SK-N-SH (cell line): Measurements from ENCODE around the gene TYSND1. TPM values are rescaled to one million over a fixed set of nuclear protein-coding genes. Genes with fewer than 3 reads are reported as not detected.
A peak's percentile ranks its signal among the peaks of the same experiment; 100 is the strongest.

Experiments used
- CTCF ChIA-PET: fragments of 300-600, 350-600 bp; formaldehyde crosslinking; extraction: SDS; loops from one replicate; lab custom pipeline; 2021; lab: Yijun Ruan, JAX
- POLR2A ChIA-PET: fragments of 350-600 bp; sonication (Branson Sonifier 250); formaldehyde crosslinking; extraction: SDS; loops from one replicate; lab custom pipeline; 2020; ENCODE audit warnings: antibody characterized with exemption, inconsistent platforms; lab: Yijun Ruan, JAX
- DNase-seq: peaks from one replicate; pipeline ENCODE4 v3.0.0; 2012
- H2AFZ ChIP-seq: fragments of 200-600 bp; sonication (generic); 2 replicates; pipeline ENCODE4 v1.8.1; 2016; ENCODE audit warnings: antibody characterized with exemption, mild to moderate bottlenecking, low read depth
- H3F3A ChIP-seq: fragments of 200-600 bp; sonication (generic); replicated peaks from 2 replicates; pipeline ENCODE3; 2016; ENCODE audit warnings: antibody characterized with exemption, mild to moderate bottlenecking; ENCODE audit not compliant: insufficient read depth
- H3K27ac ChIP-seq, 2 experiments: fragments of 200-500 bp in 1 of 2; fragments of 200-600 bp in 1 of 2; sonication (Bioruptor generic) in 1 of 2; sonication (generic), shearing (Covaris generic) in 1 of 2; 2 replicates each; pipeline versions ENCODE4 v1.5.1 to v1.6.1; 2014 to 2016; ENCODE audit warnings: low read depth in 2 of 2, inconsistent platforms in 1 of 2, low read length in 1 of 2, mild to moderate bottlenecking in 1 of 2, mixed read lengths in 1 of 2
- H3K27me3 ChIP-seq: fragments of 200-600 bp; sonication (generic), shearing (Covaris generic); 2 replicates; pipeline ENCODE4 v1.6.1; 2016; ENCODE audit warnings: mixed run types; ENCODE audit not compliant: insufficient read depth
- H3K36me3 ChIP-seq, 2 experiments: fragments of 200-500 bp in 1 of 2; fragments of 200-600 bp in 1 of 2; sonication (Bioruptor generic) in 1 of 2; sonication (generic) in 1 of 2; replicated peaks in 1 of 2; 2 replicates each; pipeline versions ENCODE3 to v1.5.1; 2014 to 2016; ENCODE audit warnings: low read length in 1 of 2, mild to moderate bottlenecking in 1 of 2; ENCODE audit not compliant: insufficient read depth in 2 of 2, control insufficient read depth in 1 of 2
- H3K4me1 ChIP-seq, 2 experiments: fragments of 200-500 bp in 1 of 2; fragments of 200-600 bp in 1 of 2; sonication (Bioruptor generic) in 1 of 2; sonication (generic), shearing (Covaris generic) in 1 of 2; 2 replicates each; pipeline versions ENCODE4 v1.5.1 to v1.6.1; 2014 to 2016; ENCODE audit warnings: low read depth in 1 of 2, low read length in 1 of 2, mixed run types in 1 of 2; ENCODE audit not compliant: insufficient read depth in 2 of 2, control insufficient read depth in 1 of 2
- H3K4me2 ChIP-seq: fragments of 200-600 bp; sonication (generic), shearing (Covaris generic); 2 replicates; pipeline ENCODE4 v1.6.1; 2017; ENCODE audit warnings: mixed run types
- H3K4me3 ChIP-seq, 2 experiments: fragments of 200-500 bp in 1 of 2; fragments of 200-600 bp in 1 of 2; sonication (Bioruptor generic) in 1 of 2; sonication (generic), shearing (Covaris generic) in 1 of 2; 2 replicates each; pipeline versions ENCODE4 v1.5.1 to v1.8.1; 2014 to 2016; ENCODE audit warnings: low read depth in 2 of 2, inconsistent platforms in 1 of 2, low read length in 1 of 2, mild to moderate bottlenecking in 1 of 2, mixed read lengths in 1 of 2, moderate library complexity in 1 of 2
- H3K79me2 ChIP-seq: fragments of 200-600 bp; sonication (generic); 2 replicates; pipeline ENCODE4 v1.8.1; 2017; ENCODE audit warnings: mild to moderate bottlenecking; ENCODE audit not compliant: insufficient read depth
- H3K9ac ChIP-seq: fragments of 200-600 bp; sonication (generic); 2 replicates; pipeline ENCODE4 v1.6.1; 2017; ENCODE audit warnings: mixed run types
- H3K9me2 ChIP-seq: fragments of 200-600 bp; sonication (generic); 2 replicates; pipeline ENCODE4 v1.6.1; 2017; ENCODE audit warnings: mixed run types
- H3K9me3 ChIP-seq: fragments of 200-600 bp; sonication (generic); 2 replicates; pipeline ENCODE4 v1.6.1; 2017; ENCODE audit warnings: mixed run types, mild to moderate bottlenecking, moderate library complexity
- H4K20me1 ChIP-seq: fragments of 200-600 bp; sonication (generic); 2 replicates; pipeline ENCODE4 v1.6.1; 2017; ENCODE audit warnings: mild to moderate bottlenecking, mixed run types; ENCODE audit not compliant: insufficient read depth
- CTCF ChIP-seq: fragments of 200-600 bp; sonication (generic); IDR thresholded peaks from 2 replicates; pipeline ENCODE4 v1.6.1; 2017; ENCODE audit warnings: antibody characterized with exemption, mild to moderate bottlenecking, moderate library complexity
- ELF1 ChIP-seq: IDR thresholded peaks from 2 replicates; pipeline ENCODE4 v1.4.0; 2012
- EP300 ChIP-seq, 2 experiments: IDR thresholded peaks; 2 replicates each; pipeline versions ENCODE4 v1.4.0 to v1.6.1; 2012; ENCODE audit warnings: borderline replicate concordance in 1 of 2, low read depth in 1 of 2, low read length in 1 of 2
- EZH2phosphoT487 ChIP-seq: fragments of 200-600 bp; sonication (generic); IDR thresholded peaks from 2 replicates; pipeline ENCODE4 v1.6.1; 2017; ENCODE audit warnings: low read depth, mixed run types, mild to moderate bottlenecking, antibody characterized with exemption, moderate library complexity, borderline replicate concordance
- FOSL2 ChIP-seq: IDR thresholded peaks from 2 replicates; pipeline ENCODE4 v1.4.0; 2012; ENCODE audit warnings: low read depth, mild to moderate bottlenecking, moderate library complexity, borderline replicate concordance
- GABPA ChIP-seq: IDR thresholded peaks from 2 replicates; pipeline ENCODE4 v1.4.0; 2012; ENCODE audit warnings: low read depth, mild to moderate bottlenecking
- MEF2A ChIP-seq: IDR thresholded peaks from 2 replicates; pipeline ENCODE4 v1.4.0; 2012; ENCODE audit warnings: low read depth, borderline replicate concordance
- MXI1 ChIP-seq: IDR thresholded peaks from 2 replicates; pipeline ENCODE4 v1.6.1; 2012; ENCODE audit warnings: mild to moderate bottlenecking, low read depth, low read length, improper control_type of control experiment
- RAD21 ChIP-seq: IDR thresholded peaks from 2 replicates; pipeline ENCODE4 v1.6.1; 2012; ENCODE audit warnings: mild to moderate bottlenecking, low read length
- RXRA ChIP-seq: IDR thresholded peaks from 2 replicates; pipeline ENCODE4 v1.4.0; 2012; ENCODE audit warnings: low read depth, mild to moderate bottlenecking, borderline replicate concordance
- SMC3 ChIP-seq: IDR thresholded peaks from 2 replicates; pipeline ENCODE4 v1.6.1; 2012; ENCODE audit warnings: low read depth, low read length, improper control_type of control experiment
- WGBS: methylation state at CpG from one replicate; pipeline ENCODE4 v1.1.6; 2017; ENCODE audit warnings: low lambda C conversion rate; 5-methylcytosine and 5-hydroxymethylcytosine counted together
- polyA plus RNA-seq, 3 experiments: library from polyadenylated mRNA; depleted of rRNA; stranded (reverse); fragments of >200 nt; gene quantifications; 2 replicates each; pipeline ENCODE4 v1.2.3, GENCODE V29; 2012

The TYSND1 gene
- polyA plus RNA-seq, 1 of the 3 experiments (the other 2 are of a cell fraction), result 7.4 TPM

GRCh38 chr10:70115948-70116682 lies 30.4 kb downstream of the TYSND1 start:
- CTCF ChIA-PET, result interaction anchor here (0.6 to 9.2 kb wide), 64 partner anchors 8 to 1400 kb away, joined by 3 to 184 read pairs (median 4); partner anchors contain the start of genes AIFM2, MACROH2A2, SAR1A and TYSND1
- H3K36me3 ChIP-seq, result peaks cover 10 to 42% of the 10 kb centered on the region in 2 experiments
- H3K9me2 ChIP-seq, result no peaks in the 10 kb centered on the region
- H3K27ac ChIP-seq, result no peak overlapping the region
- H2AFZ ChIP-seq, result no peak overlapping the region
- no peaks in the 10 kb centered on the region for H3F3A ChIP-seq
- H3K9me3 ChIP-seq, result no peaks in the 10 kb centered on the region
- peak; percentile 80 for DNase-seq
- no peak overlapping the region for H3K4me2 ChIP-seq
- no peaks in the 10 kb centered on the region for H4K20me1 ChIP-seq
- H3K4me3 ChIP-seq, result no peak overlapping the region
- TF ChIP-seq RAD21 (peak; percentile 51), MEF2A (no peak), SMC3 (peak; percentile 46; the same call in 1 of the 2 replicates), FOSL2 (no peak), CTCF (peak; percentile 93), EP300 (IDR thresholded peaks at IDR 0.05; ENCODE audit: borderline replicate concordance in 1 of 2, low read depth in 1 of 2, low read length in 1 of 2) (no peak)
- TF ChIP-seq, all 33 proteins: peak for 3
- H3K4me1 ChIP-seq, result peaks cover 0 to 3% of the 10 kb centered on the region in 2 experiments; a peak in 1 of 4 replicates
- H3K79me2 ChIP-seq, result no peaks in the 10 kb centered on the region
- POLR2A ChIA-PET, result interaction anchor here (0.7 to 1.3 kb wide), 3 partner anchors 20 to 54 kb away, joined by 3 to 5 read pairs (median 4); partner anchors contain the start of genes SAR1A and TYSND1
- no peaks in the 10 kb centered on the region for H3K27me3 ChIP-seq
- 61% methylated on average over 11 of the region's 12 CpGs for WGBS
- no peak overlapping the region for H3K9ac ChIP-seq

- Histone ChIP-seq H3K4me1 (no peaks in the 10 kb centered on the region; a peak in 1 of 4 replicates), H3K9me3 (no peaks in the 10 kb centered on the region), H2AFZ (no peak overlapping the region), H3K9me2 (no peaks in the 10 kb centered on the region), H3K27ac (no peak overlapping the region), H4K20me1 (no peaks in the 10 kb centered on the region), H3K9ac (no peak overlapping the region), H3K79me2 (no peaks in the 10 kb centered on the region), H3K4me3 (no peak overlapping the region), H3F3A (no peaks in the 10 kb centered on the region), H3K36me3 (peaks cover 10 to 40% of the 10 kb centered on the region in 2 experiments), H3K27me3 (no peaks in the 10 kb centered on the region), H3K4me2 (no peak overlapping the region)
- DNase-seq, result no peak
- ChIA-PET CTCF (interaction anchor here (1.1 to 9.2 kb wide), 15 partner anchors 10 to 275 kb away, joined by 3 to 184 read pairs (median 8); partner anchors contain the start of genes SAR1A and TYSND1), POLR2A (no interaction called here)
- no peak for TF ChIP-seq RXRA
- TF ChIP-seq EZH2phosphoT487, result no peak
- TF ChIP-seq MXI1, result no peak
- no peak for TF ChIP-seq ELF1
- no peak for TF ChIP-seq GABPA
- 100% methylated on average over 7 of the region's 15 CpGs for whole genome bisulfite sequencing
Observed at GRCh38 chr10:70114902-70115301, 31.6 kb downstream of the TYSND1 start.
